ENCODE data around the gene CHMP2A. TPM values are rescaled to one million over a fixed set of nuclear protein-coding genes. Genes with fewer than 3 reads are reported as not detected.
"Not testable (repeated sequence)": the region's sequence is repeated elsewhere in the genome, so short reads cannot be mapped to it uniquely, and the experiment has no call there.

Gene CHMP2A
- total RNA-seq, 4 donors from 2014 or later = 24.7 to 194 (median 141) TPM

- intact Hi-C loops (cut with DNase I; ENCODE audit: low total_unique reads) = no loop called here
Measured at GRCh38 chr19:58510084-58510862, 44.6 kb downstream of the CHMP2A start.

GRCh38 chr19:58509731-58510083, 45.2 kb downstream of the CHMP2A start:
- DNase-seq = no peak
- Histone ChIP-seq H3K4me1 (peaks cover 7 to 26% (median 20%) of the 10 kb centered on the region in 4 donors), H3K4me3 (no peak overlapping the region), H3K27ac (no peak overlapping the region), H3K36me3 (no peaks in the 10 kb centered on the region), H3K27me3 (no peaks in the 10 kb centered on the region), H3K9me3 (no peaks in the 10 kb centered on the region)
- in situ Hi-C loops (cut with MboI; ENCODE audit: low pct_ligation_motif_present in 1 of 4, low pct_unique_long_range_greater_than_20kb in 1 of 4, low sequenced_read_pairs in 3 of 4) (no loop called here), intact Hi-C loops (cut with DNase I; ENCODE audit: low total_unique reads) (no loop called here)
- 93% methylated on average over 11 of the region's 11 CpGs; no CpG with 5 or more reads in 1 of the 2 donors for WGBS, 2 donors (ENCODE audit: low coverage in 1 of 2)
- TF ChIP-seq EP300 (IDR thresholded peaks at IDR 0.05; ENCODE audit: low read depth) (no peak), CTCF (IDR thresholded peaks at IDR 0.05) (no peak), POLR2A (IDR thresholded peaks at IDR 0.05) (no peak), POLR2AphosphoS5 (IDR thresholded peaks at IDR 0.05) (no peak)

More at GRCh38 chr19:58510084-58510862, 44.6 kb downstream of the CHMP2A start:
- Histone ChIP-seq H3K27ac (no peak overlapping the region), H3K4me3 (no peak overlapping the region), H3K27me3 (no peaks in the 10 kb centered on the region), H3K4me1 (peaks cover 10 to 27% (median 21%) of the 10 kb centered on the region in 4 donors), H3K9me3 (no peaks in the 10 kb centered on the region), H3K36me3 (no peaks in the 10 kb centered on the region)
- no peak for DNase-seq
- 82 to 90% methylated on average over 4 to 8 of the region's 8 CpGs for WGBS, 2 donors (ENCODE audit: low coverage in 1 of 2)
- in situ Hi-C loops (cut with MboI; ENCODE audit: low pct_ligation_motif_present in 1 of 4, low pct_unique_long_range_greater_than_20kb in 1 of 4, low sequenced_read_pairs in 3 of 4) = no loop called here
- TF ChIP-seq CTCF (IDR thresholded peaks at IDR 0.05) = no peak
- TF ChIP-seq EP300 (IDR thresholded peaks at IDR 0.05; ENCODE audit: low read depth) = no peak
- TF ChIP-seq POLR2A (IDR thresholded peaks at IDR 0.05) = no peak
- no peak for TF ChIP-seq POLR2AphosphoS5 (IDR thresholded peaks at IDR 0.05)

- H3K27me3 ChIP-seq; H3K36me3 ChIP-seq; in situ Hi-C loops (cut with MboI; ENCODE audit: low pct_ligation_motif_present in 1 of 4, low pct_unique_long_range_greater_than_20kb in 1 of 4, low sequenced_read_pairs in 3 of 4); DNase-seq; intact Hi-C loops (cut with DNase I; ENCODE audit: low total_unique reads); H3K27ac ChIP-seq; H3K9me3 ChIP-seq; H3K4me3 ChIP-seq: not testable (repeated sequence)
- peaks cover 0 to 12% (median 5%) of the 10 kb centered on the region in 4 donors for H3K4me1 ChIP-seq
- WGBS, 2 donors (ENCODE audit: low coverage in 1 of 2) = 72 to 77% methylated on average over 6 to 8 of the region's 8 CpGs
Measured at GRCh38 chr19:58507602-58508223, 47.2 kb downstream of the CHMP2A start.

Small RNAs within 50 kb of the gene (small RNA-seq; reads per million reads assigned to genes)
- 0 to 0.56 (median 0.15) reads per million in 4 donors for gene MIR6807
- gene RN7SL525P = 0 reads per million in 4 donors

Other genes with a start within 250 kb of the CHMP2A start
- gene ERVK3-1, start 249.7 kb downstream of the CHMP2A start, total RNA-seq = 10 to 100 TPM; 13.3 to 58.9 (median 36.2) TPM
- 10 to 100 TPM in 1 of 4 donors, 1 to 10 TPM in 3; 3.0 to 11.6 (median 3.3) TPM for gene ZSCAN22, start 228.1 kb downstream of the CHMP2A start, total RNA-seq
- 10 to 100 TPM in 1 of 4 donors, 1 to 10 TPM in 1, under 1 TPM in 1, not detected in 1; 0.60 to 25.1 (median 3.7) TPM for gene A1BG, start 201.6 kb downstream of the CHMP2A start, total RNA-seq
- gene ZNF497, start 192.4 kb downstream of the CHMP2A start, total RNA-seq = 10 to 100 TPM in 1 of 4 donors, 1 to 10 TPM in 3; 1.3 to 19.3 (median 4.2) TPM
- 10 to 100 TPM in 1 of 4 donors, 1 to 10 TPM in 3; 3.7 to 10.7 (median 6.1) TPM for gene ZNF837, start 174.1 kb downstream of the CHMP2A start, total RNA-seq
- gene RPS5, start 167.8 kb downstream of the CHMP2A start, total RNA-seq = 1,000 to 10,000 TPM in 1 of 4 donors, 100 to 1,000 TPM in 3; 513 to 1,129 (median 743) TPM
- gene RNF225, start 159.4 kb downstream of the CHMP2A start, total RNA-seq = not detected
- gene ZNF584, start 146.5 kb downstream of the CHMP2A start, total RNA-seq = 1 to 10 TPM; 3.4 to 8.3 (median 7.3) TPM
- gene ZNF132, start 115.0 kb downstream of the CHMP2A start, total RNA-seq = 1 to 10 TPM; 3.0 to 5.1 (median 3.5) TPM
- gene ZNF324B, start 103.5 kb downstream of the CHMP2A start, total RNA-seq = 10 to 100 TPM in 1 of 4 donors, 1 to 10 TPM in 3; 3.0 to 10.6 (median 6.3) TPM
- gene ZNF324, start 88.0 kb downstream of the CHMP2A start, total RNA-seq = 10 to 100 TPM in 3 of 4 donors, 1 to 10 TPM in 1; 9.4 to 27.5 (median 24.5) TPM
- 10 to 100 TPM in 3 of 4 donors, 1 to 10 TPM in 1; 2.8 to 54.6 (median 18.1) TPM for gene ZNF446, start 78.8 kb downstream of the CHMP2A start, total RNA-seq
- 1 to 10 TPM in 3 of 4 donors, not detected in 1; 3.3 to 5.0 (median 4.4) TPM for gene SLC27A5, start 43.1 kb downstream of the CHMP2A start, total RNA-seq
- gene ZBTB45, start 35.3 kb downstream of the CHMP2A start, total RNA-seq = 10 to 100 TPM; 12.8 to 24.7 (median 18.1) TPM
- gene TRIM28, start 11.0 kb downstream of the CHMP2A start, total RNA-seq = 100 to 1,000 TPM; 180 to 694 (median 297) TPM
- 10 to 100 TPM; 24.2 to 56.9 (median 26.7) TPM for gene UBE2M, start 3.5 kb upstream of the CHMP2A start, total RNA-seq
- 100 to 1,000 TPM in 1 of 4 donors, 10 to 100 TPM in 3; 45.5 to 113 (median 67.1) TPM for gene MZF1, start 18.2 kb upstream of the CHMP2A start, total RNA-seq